A673 (cell line): ENCODE measurements around the gene TRIM21. TPM values are rescaled to one million over a fixed set of nuclear protein-coding genes. Genes with fewer than 3 reads are reported as not detected.
"Not testable (repeated sequence)": the region's sequence is repeated elsewhere in the genome, so short reads cannot be mapped to it uniquely, and the experiment has no call there.

Source experiments
- BruUV-seq: library from RNA; stranded (reverse); fragments of 400-500 nt; replicated peaks from 2 replicates; lab custom pipeline; 2021; lab: Mats Ljungman, UMichigan
- CTCF ChIA-PET: fragments of 300-600 bp; sonication (Branson Sonifier 250); formaldehyde crosslinking; loops from one replicate; lab custom pipeline; 2022; ENCODE audit warnings: antibody characterized with exemption; lab: Charles Lee
- POLR2A ChIA-PET: fragments of 300-600 bp; sonication (Branson Sonifier 250); formaldehyde crosslinking; loops from one replicate; lab custom pipeline; 2022; ENCODE audit warnings: antibody characterized with exemption; ENCODE audit not compliant: low non-redundant PET; lab: Charles Lee
- DNase-seq: peaks from one replicate; pipeline ENCODE4 v3.0.0-alpha.2; 2015; ENCODE audit warnings: low spot score
- H3K27ac ChIP-seq: fragments of 200-600 bp; sonication (generic); 2 replicates; pipeline ENCODE4 v1.5.1; 2016; ENCODE audit warnings: mixed run types, low read depth, mild to moderate bottlenecking, mixed read lengths, antibody characterized with exemption, low read length; ENCODE audit not compliant: poor library complexity, severe bottlenecking
- H3K27me3 ChIP-seq: fragments of 200-600 bp; sonication (generic); replicated peaks from 2 replicates; pipeline ENCODE4 v1.6.1; 2017; ENCODE audit warnings: mixed run types, low read depth, mild to moderate bottlenecking, mixed read lengths, antibody characterized with exemption, low read length; ENCODE audit not compliant: insufficient read depth, poor library complexity
- H3K36me3 ChIP-seq: fragments of 200-600 bp; sonication (generic); 2 replicates; pipeline ENCODE4 v1.6.1; 2016; ENCODE audit warnings: mixed run types, mild to moderate bottlenecking, mixed read lengths, antibody characterized with exemption, low read length; ENCODE audit not compliant: insufficient read depth, poor library complexity, severe bottlenecking
- H3K4me1 ChIP-seq: fragments of 200-600 bp; sonication (generic); 2 replicates; pipeline ENCODE4 v1.6.1; 2017; ENCODE audit warnings: mixed run types, mild to moderate bottlenecking, mixed read lengths, antibody characterized with exemption, low read length; ENCODE audit not compliant: insufficient read depth, poor library complexity, severe bottlenecking
- H3K4me3 ChIP-seq: fragments of 200-600 bp; sonication (generic); 2 replicates; pipeline ENCODE4 v1.5.1; 2016; ENCODE audit warnings: low read depth, mixed run types, mild to moderate bottlenecking, mixed read lengths, low read length; ENCODE audit not compliant: poor library complexity, severe bottlenecking
- H3K9me3 ChIP-seq: fragments of 200-600 bp; sonication (generic); 2 replicates; pipeline ENCODE4 v1.6.1; 2016; ENCODE audit warnings: mixed run types, low read depth, mild to moderate bottlenecking, mixed read lengths, antibody characterized with exemption, low read length; ENCODE audit not compliant: poor library complexity, severe bottlenecking
- EZH2 ChIP-seq: fragments of 200-600 bp; sonication (generic); IDR thresholded peaks from 2 replicates; pipeline ENCODE4 v1.6.1; 2017; ENCODE audit warnings: borderline replicate concordance, low read depth, mild to moderate bottlenecking, mixed read lengths, antibody characterized with exemption, low read length; ENCODE audit not compliant: poor library complexity, severe bottlenecking
- intact Hi-C: fragments of 100-400 bp; cut with micrococcal nuclease; formaldehyde crosslinking; loops from one replicate; pipeline ENCODE4 v1.10.0; 2022; ENCODE audit not compliant: unreplicated experiment
- total RNA-seq: library from RNA; stranded (reverse); gene quantifications from 2 replicates; pipeline ENCODE4 v1.2.3, GENCODE V29; 2021
- TF ChIP-seq, protein P1 (sequence below): fragments of 300-800, 200-600 bp; sonication (generic); conservative IDR thresholded peaks from 2 replicates; pipeline ENCODE4 v1.5.1; 2017; ENCODE audit warnings: low read depth, mild to moderate bottlenecking, antibody characterized with exemption, low read length, moderate library complexity, mixed read lengths

The TRIM21 gene
- total RNA-seq, 1 experiment from 2014 or later = 5.0 TPM

DNA sequence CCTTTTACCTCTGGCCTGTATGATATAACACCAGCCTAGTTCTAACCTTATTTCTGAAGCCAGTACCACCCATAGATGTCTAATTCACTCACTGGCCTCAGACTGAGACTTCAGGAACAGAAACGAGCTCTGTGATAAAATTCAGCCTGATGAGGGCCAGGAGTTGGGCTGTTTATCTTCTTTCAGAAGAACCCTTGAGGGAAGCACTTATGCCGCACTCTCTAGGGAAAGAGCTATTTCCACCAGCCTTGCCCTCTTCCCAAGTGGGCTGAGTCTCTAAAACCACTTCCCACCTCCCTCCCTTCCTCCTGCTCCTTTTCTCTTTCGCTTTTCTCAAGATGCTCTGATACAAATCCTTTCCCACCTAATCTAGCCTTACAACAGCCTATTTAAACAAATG lies 23.3 kb downstream of the TRIM21 start:
- Histone ChIP-seq H3K4me3 (no peak overlapping the region), H3K36me3 (no peaks in the 10 kb centered on the region), H3K9me3 (no peaks in the 10 kb centered on the region), H3K27ac (no peak overlapping the region), H3K4me1 (no peaks in the 10 kb centered on the region), H3K27me3 (peaks cover 2% of the 10 kb centered on the region)
- ChIA-PET CTCF (no interaction called here), POLR2A (no interaction called here)
- intact Hi-C loops = no loop called here
- DNase-seq = no peak
- TF ChIP-seq EZH2 = no peak
- TF ChIP-seq, protein P1, sequence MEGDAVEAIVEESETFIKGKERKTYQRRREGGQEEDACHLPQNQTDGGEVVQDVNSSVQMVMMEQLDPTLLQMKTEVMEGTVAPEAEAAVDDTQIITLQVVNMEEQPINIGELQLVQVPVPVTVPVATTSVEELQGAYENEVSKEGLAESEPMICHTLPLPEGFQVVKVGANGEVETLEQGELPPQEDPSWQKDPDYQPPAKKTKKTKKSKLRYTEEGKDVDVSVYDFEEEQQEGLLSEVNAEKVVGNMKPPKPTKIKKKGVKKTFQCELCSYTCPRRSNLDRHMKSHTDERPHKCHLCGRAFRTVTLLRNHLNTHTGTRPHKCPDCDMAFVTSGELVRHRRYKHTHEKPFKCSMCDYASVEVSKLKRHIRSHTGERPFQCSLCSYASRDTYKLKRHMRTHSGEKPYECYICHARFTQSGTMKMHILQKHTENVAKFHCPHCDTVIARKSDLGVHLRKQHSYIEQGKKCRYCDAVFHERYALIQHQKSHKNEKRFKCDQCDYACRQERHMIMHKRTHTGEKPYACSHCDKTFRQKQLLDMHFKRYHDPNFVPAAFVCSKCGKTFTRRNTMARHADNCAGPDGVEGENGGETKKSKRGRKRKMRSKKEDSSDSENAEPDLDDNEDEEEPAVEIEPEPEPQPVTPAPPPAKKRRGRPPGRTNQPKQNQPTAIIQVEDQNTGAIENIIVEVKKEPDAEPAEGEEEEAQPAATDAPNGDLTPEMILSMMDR = no peak
- no TSS peak for BruUV-seq

DNA sequence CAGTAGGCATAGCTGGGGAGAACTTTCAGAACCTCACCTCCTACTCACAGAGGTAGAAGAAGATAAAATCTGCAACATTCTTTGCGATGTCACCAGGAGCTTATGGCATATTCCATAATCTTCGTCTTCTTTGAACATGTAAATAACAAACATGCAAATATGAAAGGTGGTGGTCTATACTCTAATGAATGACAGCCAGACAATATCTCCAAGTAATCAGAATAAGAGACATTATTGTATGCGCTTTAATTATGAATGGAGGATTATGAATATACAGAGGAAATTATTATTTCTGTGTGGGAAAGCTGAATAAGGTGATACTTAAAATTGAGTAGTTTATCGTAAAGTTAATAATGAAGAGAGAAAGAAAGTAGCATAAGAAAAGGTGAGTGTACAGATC lies 25.2 kb downstream of the TRIM21 start, which contains the start of gene OR52B4:
TSS of gene OR52B4 (minus strand) at position 101 of the 400 bp plus-strand sequence. CDS start at position 10, 91 bp downstream.
- no TSS peak for BruUV-seq
- H3K4me3 ChIP-seq = no peak within 1 kb of the TSS
- intact Hi-C loops = no loop called here
- no peaks in the 10 kb centered on the region for H3K9me3 ChIP-seq
- H3K36me3 ChIP-seq = no peaks in the 10 kb centered on the region
- H3K27ac ChIP-seq = no peak within 1 kb of the TSS
- POLR2A ChIA-PET = no interaction called here
- no peak for TF ChIP-seq EZH2
- TF ChIP-seq, protein P1 = no peak
- no peak for DNase-seq
- H3K4me1 ChIP-seq = no peaks in the 10 kb centered on the region
- CTCF ChIA-PET = no interaction called here
- H3K27me3 ChIP-seq = no peaks in the 10 kb centered on the region

DNA sequence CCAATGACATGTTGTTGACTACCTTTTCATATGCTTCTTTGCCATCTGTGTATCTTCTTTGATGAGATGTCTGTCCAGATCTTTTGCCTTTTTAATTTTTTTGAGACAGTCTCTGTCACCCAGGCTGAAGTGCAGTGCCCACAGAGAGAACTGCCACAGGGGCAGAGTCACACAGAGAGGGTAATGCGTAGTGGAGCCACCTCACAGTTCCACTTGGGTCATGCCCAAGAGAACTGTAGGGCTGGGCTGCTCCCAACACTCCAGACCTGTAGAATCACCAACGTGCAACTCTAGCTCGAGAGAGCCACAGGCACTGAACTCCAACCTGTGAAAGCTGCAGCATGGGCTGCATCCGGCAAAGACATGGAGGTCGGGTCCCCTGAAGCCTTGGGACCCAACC lies 45.4 kb downstream of the TRIM21 start:
- DNase-seq, H3K9me3 ChIP-seq, H3K36me3 ChIP-seq, POLR2A ChIA-PET, BruUV-seq, intact Hi-C loops, H3K4me1 ChIP-seq, H3K4me3 ChIP-seq, H3K27me3 ChIP-seq, CTCF ChIA-PET, H3K27ac ChIP-seq: not testable (repeated sequence)

DNA sequence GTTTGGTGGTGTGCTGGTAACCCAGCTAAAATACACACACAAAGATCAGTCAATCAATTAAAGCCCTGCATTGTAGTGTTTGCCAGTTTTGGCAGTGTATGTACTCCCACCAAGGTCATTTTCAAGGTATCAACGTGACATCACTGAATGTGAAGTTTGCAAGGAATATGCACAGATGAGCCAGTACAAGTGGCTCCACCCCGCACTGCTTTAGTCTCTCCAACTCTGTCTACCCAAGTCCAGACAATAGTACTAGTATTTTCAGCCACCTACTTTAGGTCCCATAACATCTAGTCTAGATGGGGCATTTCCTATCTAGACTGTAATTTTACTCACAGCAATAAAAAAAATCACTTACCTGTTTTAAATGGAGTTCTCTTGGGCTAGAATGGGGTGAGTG lies 48.1 kb downstream of the TRIM21 start:
- H3K27ac ChIP-seq, H3K4me3 ChIP-seq, DNase-seq, H3K36me3 ChIP-seq, intact Hi-C loops, H3K27me3 ChIP-seq, H3K9me3 ChIP-seq, CTCF ChIA-PET, BruUV-seq, H3K4me1 ChIP-seq, POLR2A ChIA-PET: not testable (repeated sequence)

Other genes with a start within 250 kb of the TRIM21 start
- not detected in 2 replicates for gene OR52B4, start 25.3 kb downstream of the TRIM21 start, total RNA-seq
- not detected in 2 replicates for gene OR52K2, start 55.6 kb upstream of the TRIM21 start, total RNA-seq
- not detected in 2 replicates for gene OR52K1, start 88.9 kb upstream of the TRIM21 start, total RNA-seq
- not detected in 2 replicates for gene OR52M1, start 151.5 kb upstream of the TRIM21 start, total RNA-seq
- gene OR52I2, start 188.0 kb upstream of the TRIM21 start, total RNA-seq = not detected in 2 replicates
- not detected in 2 replicates for gene OR52I1, start 200.3 kb upstream of the TRIM21 start, total RNA-seq
- gene TRIM68, start 214.5 kb upstream of the TRIM21 start, total RNA-seq = 5.7 and 7.1 TPM in 2 replicates
- gene OR51D1, start 243.8 kb upstream of the TRIM21 start, total RNA-seq = not detected in 2 replicates